Lower lobe of right lung (tissue), 2 donors: ENCODE results near the gene DCST2. TPM values are rescaled to one million over a fixed set of nuclear protein-coding genes. Genes with fewer than 3 reads are reported as not detected.

Experiments
- ATAC-seq, 2 donors: fragments of 200-7000 bp; cut with Tn5 transposase; one replicate each; pipeline ENCODE4 v1.9.1; 2020 to 2022; ENCODE audit warnings: mild to moderate bottlenecking in 2 of 2, moderate library complexity in 2 of 2
- DNase-seq: peaks from one replicate; pipeline ENCODE4 v3.0.0-alpha.2; 2020
- H3K27ac ChIP-seq: fragments of 200-600 bp; one replicate; pipeline ENCODE4 v1.8.0; 2022
- H3K27me3 ChIP-seq: fragments of 200-600 bp; one replicate; pipeline ENCODE4 v1.8.0; 2022; ENCODE audit warnings: low read depth
- H3K36me3 ChIP-seq: fragments of 200-600 bp; one replicate; pipeline ENCODE4 v1.8.0; 2022; ENCODE audit warnings: mild to moderate bottlenecking
- H3K4me1 ChIP-seq: fragments of 200-600 bp; one replicate; pipeline ENCODE4 v1.8.0; 2022
- H3K4me3 ChIP-seq: fragments of 200-600 bp; one replicate; pipeline ENCODE4 v1.8.0; 2022; ENCODE audit warnings: mild to moderate bottlenecking
- H3K9me3 ChIP-seq: fragments of 200-600 bp; one replicate; pipeline ENCODE4 v1.8.0; 2022
- intact Hi-C: fragments of 100-400 bp; cut with DNase I; formaldehyde crosslinking; loops from one replicate; pipeline ENCODE4 v1.11.0; 2022
- total RNA-seq: library from RNA; stranded (reverse); fragmentation: NEBNext Ultra II Directional; extraction: Animal tissue kit (Norgen Biotek cat#: 25700); gene quantifications from one replicate; pipeline ENCODE4 v1.2.1, GENCODE V29; 2021
- TF ChIP-seq, protein P1 (sequence below): fragments of 200-600 bp; IDR thresholded peaks from one replicate; pipeline ENCODE4 v1.8.0; 2022; ENCODE audit warnings: antibody characterized with exemption, mild to moderate bottlenecking
- donor health status: DM: no; HTN: yes; CAD: no; lungs with severe emphysema.

DCST2 gene
- total RNA-seq, 1 donor from 2014 or later: 1.4 TPM

DNA sequence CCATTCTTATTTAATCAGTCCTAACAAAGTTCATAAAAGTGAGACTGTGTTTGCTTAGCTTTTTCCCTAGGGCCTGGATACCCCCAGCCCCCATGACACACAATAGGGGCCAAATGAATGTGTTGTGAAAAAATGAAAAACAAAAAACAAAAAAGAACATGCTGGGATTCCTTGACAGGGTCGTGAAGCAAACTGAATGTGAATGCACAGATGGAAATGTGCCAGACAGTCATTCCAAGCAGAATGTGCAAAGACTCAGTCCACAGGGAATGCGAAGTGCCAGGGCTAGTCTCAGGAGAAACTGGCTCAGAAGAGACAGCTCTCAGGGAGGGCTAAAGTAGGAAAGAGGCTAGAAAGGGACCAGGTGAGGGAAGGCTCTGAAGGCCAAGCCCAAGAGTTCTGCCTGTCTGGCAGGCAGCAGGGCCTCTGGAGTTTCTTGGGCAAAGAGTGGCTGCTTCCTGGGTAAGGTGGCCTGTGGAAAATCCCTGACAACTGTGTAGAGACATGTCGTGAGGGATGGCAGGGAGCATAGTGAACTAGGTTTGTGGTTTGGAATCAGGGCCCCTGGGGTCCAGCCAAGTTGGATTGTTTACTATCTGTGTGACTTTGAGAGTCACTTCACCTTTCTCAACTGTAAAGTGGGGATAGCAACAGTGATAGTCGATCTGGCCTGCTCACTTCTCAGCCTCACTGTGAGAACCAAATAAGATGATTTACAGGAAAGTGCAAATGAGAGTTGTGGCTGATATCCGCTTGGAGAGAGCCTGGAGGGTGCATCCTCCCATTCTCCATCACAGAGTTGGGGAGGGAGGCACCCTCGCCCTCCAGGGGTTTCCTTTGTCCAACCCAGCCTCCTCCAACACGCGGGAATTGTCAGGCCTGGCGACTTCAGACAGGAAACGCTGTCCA lies 16.3 kb upstream of the DCST2 start:
- intact Hi-C loops: no loop called here
- TF ChIP-seq, protein P1, sequence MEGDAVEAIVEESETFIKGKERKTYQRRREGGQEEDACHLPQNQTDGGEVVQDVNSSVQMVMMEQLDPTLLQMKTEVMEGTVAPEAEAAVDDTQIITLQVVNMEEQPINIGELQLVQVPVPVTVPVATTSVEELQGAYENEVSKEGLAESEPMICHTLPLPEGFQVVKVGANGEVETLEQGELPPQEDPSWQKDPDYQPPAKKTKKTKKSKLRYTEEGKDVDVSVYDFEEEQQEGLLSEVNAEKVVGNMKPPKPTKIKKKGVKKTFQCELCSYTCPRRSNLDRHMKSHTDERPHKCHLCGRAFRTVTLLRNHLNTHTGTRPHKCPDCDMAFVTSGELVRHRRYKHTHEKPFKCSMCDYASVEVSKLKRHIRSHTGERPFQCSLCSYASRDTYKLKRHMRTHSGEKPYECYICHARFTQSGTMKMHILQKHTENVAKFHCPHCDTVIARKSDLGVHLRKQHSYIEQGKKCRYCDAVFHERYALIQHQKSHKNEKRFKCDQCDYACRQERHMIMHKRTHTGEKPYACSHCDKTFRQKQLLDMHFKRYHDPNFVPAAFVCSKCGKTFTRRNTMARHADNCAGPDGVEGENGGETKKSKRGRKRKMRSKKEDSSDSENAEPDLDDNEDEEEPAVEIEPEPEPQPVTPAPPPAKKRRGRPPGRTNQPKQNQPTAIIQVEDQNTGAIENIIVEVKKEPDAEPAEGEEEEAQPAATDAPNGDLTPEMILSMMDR: no peak
- peak overlapping the region; percentile 67 for H3K4me3 ChIP-seq
- H3K4me1 ChIP-seq: peaks cover 36% of the 10 kb centered on the region
- DNase-seq (no peak), ATAC-seq (no peak)
- no peaks in the 10 kb centered on the region for H3K9me3 ChIP-seq
- peaks cover 18% of the 10 kb centered on the region for H3K36me3 ChIP-seq
- peak overlapping the region; percentile 89 for H3K27ac ChIP-seq
- H3K27me3 ChIP-seq: no peaks in the 10 kb centered on the region

DNA sequence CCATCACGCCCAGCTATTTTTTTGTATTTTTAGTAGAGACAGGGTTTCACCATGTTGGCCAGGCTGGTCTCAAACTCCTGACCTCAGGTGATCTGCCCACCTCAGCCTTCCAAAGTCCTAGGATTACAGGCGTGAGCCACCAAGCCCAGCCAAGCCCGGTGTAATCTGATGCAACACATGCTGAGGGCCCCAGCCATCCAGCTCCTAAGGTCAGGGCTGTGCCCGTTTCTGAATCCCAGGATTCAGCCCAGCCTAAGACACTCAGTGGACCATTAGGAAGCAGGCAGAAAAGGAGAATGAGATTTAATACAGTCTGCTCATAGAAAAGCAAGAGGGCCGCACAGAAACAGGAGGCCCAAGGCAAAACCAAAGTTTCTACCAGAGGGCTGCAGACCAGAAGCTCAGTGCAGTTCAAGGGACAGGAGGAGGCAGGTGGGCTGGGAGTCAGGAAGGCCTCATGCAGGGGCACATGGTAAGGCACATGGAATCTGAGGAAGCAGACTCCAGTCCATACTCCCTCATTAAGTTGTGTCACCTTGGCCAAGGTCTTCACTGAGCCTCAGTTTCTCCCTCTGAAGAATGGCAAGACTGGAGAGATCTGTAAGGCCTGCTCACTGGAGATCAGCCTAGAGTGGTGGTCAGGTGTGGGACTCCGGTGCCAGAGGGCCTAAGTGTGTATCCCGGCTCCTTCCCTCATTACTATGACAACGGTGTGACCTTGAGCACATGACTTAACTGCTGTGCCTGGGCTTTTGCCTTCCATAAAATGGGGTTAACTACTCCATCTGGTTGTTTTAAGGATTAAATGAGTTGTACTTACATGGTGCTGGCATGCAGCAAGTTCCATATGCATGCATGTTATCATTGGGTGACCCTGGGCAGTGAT lies 15.1 kb upstream of the DCST2 start:
- TF ChIP-seq, protein P1: no peak
- ATAC-seq: no peak
- H3K27ac ChIP-seq: no peak overlapping the region

DNA sequence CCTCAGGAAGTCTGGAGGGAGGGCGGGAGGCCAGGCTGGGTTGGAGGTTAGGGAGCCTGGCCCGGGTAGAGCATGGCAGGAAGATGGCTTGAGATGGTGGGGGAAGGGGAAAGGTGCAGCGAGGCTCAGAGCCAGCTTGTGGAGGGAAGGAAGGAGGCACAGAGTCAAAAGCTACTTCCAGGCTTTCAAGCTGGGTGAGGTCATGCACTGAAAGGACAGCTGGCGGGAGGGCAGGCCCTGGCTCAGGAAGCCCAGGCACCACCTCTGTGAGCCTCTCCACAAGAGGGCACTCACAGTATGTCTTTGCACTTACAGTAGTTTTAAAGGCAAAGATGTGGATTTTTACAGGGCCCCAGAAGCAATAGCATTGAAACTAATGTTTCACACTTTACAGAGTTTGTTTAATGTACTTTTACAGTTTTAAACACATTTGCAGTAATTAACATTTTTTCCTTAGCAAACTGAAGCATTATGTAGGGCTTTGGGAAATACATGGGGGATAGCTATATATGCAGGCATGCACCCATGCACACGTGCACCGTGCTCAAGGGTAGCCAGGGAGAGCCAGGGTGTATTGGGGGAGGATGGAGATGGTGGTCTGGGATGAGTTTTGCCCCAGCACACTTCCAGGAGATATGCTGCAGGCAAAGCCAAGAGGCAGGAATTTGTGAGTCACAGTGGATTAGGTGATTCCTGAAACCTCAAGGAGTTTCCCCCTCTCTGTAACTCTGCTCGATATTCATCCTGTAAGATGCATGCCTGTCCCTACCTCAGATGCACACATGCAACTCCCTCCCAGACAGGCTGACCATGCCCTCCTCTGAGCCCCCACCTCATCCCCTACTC lies 11.5 kb upstream of the DCST2 start:
- intact Hi-C loops: no loop called here
- Histone ChIP-seq H3K4me1 (peaks cover 22% of the 10 kb centered on the region), H3K27ac (peak overlapping the region; percentile 49), H3K9me3 (no peaks in the 10 kb centered on the region), H3K36me3 (no peaks in the 10 kb centered on the region), H3K4me3 (no peak overlapping the region), H3K27me3 (no peaks in the 10 kb centered on the region)
- ATAC-seq (peak; percentile 95 to 96), DNase-seq (peak; percentile 90)
- TF ChIP-seq, protein P1: peak; percentile 82

More for the DNA sequence above, 15.1 kb upstream of the DCST2 start:
- intact Hi-C loops: no loop called here
- Histone ChIP-seq H3K4me1 (peaks cover 43% of the 10 kb centered on the region), H3K4me3 (no peak overlapping the region), H3K9me3 (no peaks in the 10 kb centered on the region), H3K27me3 (no peaks in the 10 kb centered on the region), H3K36me3 (peaks cover 6% of the 10 kb centered on the region)
- DNase-seq: no peak

DNA sequence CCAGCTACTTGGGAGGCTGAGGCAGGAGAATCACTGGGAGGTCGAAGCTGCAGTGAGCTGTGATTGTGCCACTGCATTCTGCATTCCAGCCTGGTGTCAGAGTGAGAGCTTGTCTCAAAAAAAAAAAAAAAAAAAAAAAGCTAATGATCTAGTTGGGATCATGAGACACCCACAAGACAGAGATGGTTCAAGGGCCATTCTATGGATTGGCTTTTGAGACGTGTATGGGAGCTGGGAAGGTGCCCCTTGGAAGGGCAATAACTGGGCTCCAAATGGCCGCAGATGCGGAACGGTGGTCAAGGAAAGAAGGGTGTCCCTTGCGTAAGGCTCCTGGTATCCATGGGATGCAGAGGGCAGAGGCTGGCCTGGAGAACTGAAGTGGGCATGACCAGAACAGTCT lies 10.8 kb upstream of the DCST2 start:
- intact Hi-C loops: no loop called here
- ATAC-seq: no peak
- H3K27ac ChIP-seq: peak overlapping the region; percentile 49

More for the DNA sequence above, 10.8 kb upstream of the DCST2 start:
- no peaks in the 10 kb centered on the region for H3K9me3 ChIP-seq
- H3K27me3 ChIP-seq: no peaks in the 10 kb centered on the region
- DNase-seq: no peak
- peaks cover 15% of the 10 kb centered on the region for H3K4me1 ChIP-seq
- H3K4me3 ChIP-seq: no peak overlapping the region
- TF ChIP-seq, protein P1: no peak
- no peaks in the 10 kb centered on the region for H3K36me3 ChIP-seq
